ENCODE measurements around the gene ZFYVE28. TPM values are rescaled to one million over a fixed set of nuclear protein-coding genes. Genes with fewer than 3 reads are reported as not detected.

The ZFYVE28 gene
- total RNA-seq, 1 experiment from 2014 or later, result 12.9 TPM

DNA sequence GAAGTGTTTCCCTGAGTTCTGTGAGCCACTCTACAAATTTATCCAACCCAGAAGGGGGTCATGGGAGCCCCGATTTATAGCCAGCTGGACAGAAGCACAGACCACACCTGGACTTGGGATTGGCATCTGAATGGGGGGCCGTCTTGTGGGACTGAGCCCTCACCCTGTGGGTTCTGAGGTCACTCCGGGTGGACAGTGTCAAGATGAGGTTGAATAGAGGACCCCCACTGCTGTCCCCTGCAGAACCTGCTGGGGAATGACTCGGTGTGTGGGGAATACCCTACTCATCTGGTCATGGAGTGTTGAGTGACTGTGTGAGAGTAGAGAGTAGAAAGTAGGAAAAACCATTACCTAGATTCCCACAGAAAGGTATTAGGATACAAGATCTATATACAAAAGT lies 67.5 kb downstream of the ZFYVE28 start:
- TF ChIP-seq, protein P1, sequence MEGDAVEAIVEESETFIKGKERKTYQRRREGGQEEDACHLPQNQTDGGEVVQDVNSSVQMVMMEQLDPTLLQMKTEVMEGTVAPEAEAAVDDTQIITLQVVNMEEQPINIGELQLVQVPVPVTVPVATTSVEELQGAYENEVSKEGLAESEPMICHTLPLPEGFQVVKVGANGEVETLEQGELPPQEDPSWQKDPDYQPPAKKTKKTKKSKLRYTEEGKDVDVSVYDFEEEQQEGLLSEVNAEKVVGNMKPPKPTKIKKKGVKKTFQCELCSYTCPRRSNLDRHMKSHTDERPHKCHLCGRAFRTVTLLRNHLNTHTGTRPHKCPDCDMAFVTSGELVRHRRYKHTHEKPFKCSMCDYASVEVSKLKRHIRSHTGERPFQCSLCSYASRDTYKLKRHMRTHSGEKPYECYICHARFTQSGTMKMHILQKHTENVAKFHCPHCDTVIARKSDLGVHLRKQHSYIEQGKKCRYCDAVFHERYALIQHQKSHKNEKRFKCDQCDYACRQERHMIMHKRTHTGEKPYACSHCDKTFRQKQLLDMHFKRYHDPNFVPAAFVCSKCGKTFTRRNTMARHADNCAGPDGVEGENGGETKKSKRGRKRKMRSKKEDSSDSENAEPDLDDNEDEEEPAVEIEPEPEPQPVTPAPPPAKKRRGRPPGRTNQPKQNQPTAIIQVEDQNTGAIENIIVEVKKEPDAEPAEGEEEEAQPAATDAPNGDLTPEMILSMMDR (conservative IDR thresholded peaks at IDR 0.05), result no peak
- no peak for TF ChIP-seq EZH2 (IDR thresholded peaks at IDR 0.05; ENCODE audit: low read depth)

DNA sequence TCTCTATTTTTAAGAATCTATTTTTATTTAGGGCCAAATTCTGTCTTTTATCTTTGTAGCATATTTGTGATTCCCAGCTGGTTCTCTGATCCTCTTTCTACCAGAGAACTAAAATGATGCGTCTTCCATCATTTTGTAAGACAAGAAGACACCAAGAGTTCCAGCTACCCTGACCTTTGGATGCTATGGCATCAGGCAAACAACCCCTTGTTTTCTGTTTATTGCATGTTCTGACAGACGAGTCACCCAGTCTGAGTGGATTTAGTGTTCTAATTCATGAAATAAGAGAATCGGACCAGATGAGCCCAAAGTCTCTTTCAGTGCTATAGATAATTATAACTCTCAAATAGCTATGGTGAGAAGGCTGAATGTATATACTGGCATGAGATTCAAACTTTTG lies 69.7 kb downstream of the ZFYVE28 start:
- CTCF ChIA-PET, result no interaction called here
- no peaks in the 10 kb centered on the region for H3K36me3 ChIP-seq (ENCODE audit: low read depth)
- DNase-seq, result no peak
- no peaks in the 10 kb centered on the region for H4K20me1 ChIP-seq (ENCODE audit: insufficient read depth)
- no peak overlapping the region for H2AFZ ChIP-seq
- POLR2A ChIA-PET (ENCODE audit: unreplicated experiment), result no interaction called here
- TF ChIP-seq EZH2 (IDR thresholded peaks at IDR 0.05; ENCODE audit: low read depth), result no peak
- TF ChIP-seq, protein P1 (conservative IDR thresholded peaks at IDR 0.05), result no peak
- H3K27ac ChIP-seq, result no peak overlapping the region
- H3K27me3 ChIP-seq (ENCODE audit: insufficient read depth, low read depth), result no peaks in the 10 kb centered on the region
- H3K4me1 ChIP-seq (replicated peaks; ENCODE audit: insufficient read depth), result no peaks in the 10 kb centered on the region
- no peaks in the 10 kb centered on the region for H3K79me2 ChIP-seq (ENCODE audit: low read depth)
- BruUV-seq (replicated peaks), result no TSS peak
- no peaks in the 10 kb centered on the region for H3K9me3 ChIP-seq (ENCODE audit: insufficient read depth, low read depth)
- H3K4me3 ChIP-seq, result no peak overlapping the region
- H3K4me2 ChIP-seq, result no peak overlapping the region
- intact Hi-C loops (cut with micrococcal nuclease; ENCODE audit: unreplicated experiment), result no loop called here
- H3F3A ChIP-seq (ENCODE audit: insufficient read depth, low read depth), result no peaks in the 10 kb centered on the region
- H3K9me2 ChIP-seq (ENCODE audit: insufficient read depth), result no peaks in the 10 kb centered on the region

More for the DNA sequence above, 67.5 kb downstream of the ZFYVE28 start:
- no peaks in the 10 kb centered on the region for H3K9me2 ChIP-seq (ENCODE audit: insufficient read depth)
- H2AFZ ChIP-seq, result no peak overlapping the region
- no peaks in the 10 kb centered on the region for H3K36me3 ChIP-seq (ENCODE audit: low read depth)
- no peak overlapping the region for H3K4me3 ChIP-seq
- H3K27me3 ChIP-seq (ENCODE audit: insufficient read depth, low read depth), result no peaks in the 10 kb centered on the region
- POLR2A ChIA-PET (ENCODE audit: unreplicated experiment), result no interaction called here
- no peak overlapping the region for H3K27ac ChIP-seq
- no peaks in the 10 kb centered on the region for H3K9me3 ChIP-seq (ENCODE audit: insufficient read depth, low read depth)
- no peak for DNase-seq
- no peaks in the 10 kb centered on the region for H4K20me1 ChIP-seq (ENCODE audit: insufficient read depth)
- no TSS peak for BruUV-seq (replicated peaks)
- no peaks in the 10 kb centered on the region for H3K4me1 ChIP-seq (replicated peaks; ENCODE audit: insufficient read depth)
- H3K4me2 ChIP-seq, result no peak overlapping the region
- CTCF ChIA-PET, result no interaction called here
- no peaks in the 10 kb centered on the region for H3F3A ChIP-seq (ENCODE audit: insufficient read depth, low read depth)
- H3K79me2 ChIP-seq (ENCODE audit: low read depth), result no peaks in the 10 kb centered on the region
- intact Hi-C loops (cut with micrococcal nuclease; ENCODE audit: unreplicated experiment), result no loop called here

DNA sequence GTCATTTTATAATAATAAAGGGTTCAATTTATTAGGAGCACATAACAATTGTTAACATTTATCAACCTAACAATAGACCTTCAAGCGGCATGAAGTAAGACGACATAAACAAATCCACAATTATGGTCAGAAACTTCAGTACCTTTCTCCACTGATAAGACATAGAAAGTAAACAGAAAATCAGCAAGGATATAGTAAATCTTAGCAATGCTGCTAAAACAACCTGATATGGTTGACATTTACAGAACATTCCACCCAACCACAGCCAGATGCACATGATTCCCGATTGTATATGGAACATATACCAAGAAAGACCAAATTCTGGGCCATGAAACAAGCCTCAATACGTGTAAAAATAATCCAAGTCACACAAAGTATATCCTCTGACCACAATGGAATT lies 71.3 kb downstream of the ZFYVE28 start:
- BruUV-seq (replicated peaks), result no TSS peak
- Histone ChIP-seq H3F3A (ENCODE audit: insufficient read depth, low read depth) (no peaks in the 10 kb centered on the region), H3K9me2 (ENCODE audit: insufficient read depth) (no peaks in the 10 kb centered on the region), H3K79me2 (ENCODE audit: low read depth) (no peaks in the 10 kb centered on the region), H3K9me3 (ENCODE audit: insufficient read depth, low read depth) (no peaks in the 10 kb centered on the region), H4K20me1 (ENCODE audit: insufficient read depth) (no peaks in the 10 kb centered on the region), H3K27me3 (ENCODE audit: insufficient read depth, low read depth) (no peaks in the 10 kb centered on the region), H3K36me3 (ENCODE audit: low read depth) (no peaks in the 10 kb centered on the region), H3K4me2 (no peak overlapping the region), H3K27ac (no peak overlapping the region), H3K4me1 (replicated peaks; ENCODE audit: insufficient read depth) (no peaks in the 10 kb centered on the region), H2AFZ (no peak overlapping the region), H3K4me3 (no peak overlapping the region)
- intact Hi-C loops (cut with micrococcal nuclease; ENCODE audit: unreplicated experiment), result no loop called here
- no peak for DNase-seq
- POLR2A ChIA-PET (ENCODE audit: unreplicated experiment), result interaction anchor here (0.6 kb wide), 1 partner anchor 12 kb away, joined by 6 read pairs; no protein-coding TSS in a partner anchor
- CTCF ChIA-PET, result no interaction called here
- TF ChIP-seq EZH2 (IDR thresholded peaks at IDR 0.05; ENCODE audit: low read depth), result no peak
- TF ChIP-seq, protein P1 (conservative IDR thresholded peaks at IDR 0.05), result no peak
